GM18951 (cell line): Measurements from ENCODE around the gene DMD.
"Not testable (repeated sequence)": the region's sequence is repeated elsewhere in the genome, so short reads cannot be mapped to it uniquely, and the experiment has no call there.

Source experiments
- POLR2A ChIP-seq: IDR thresholded peaks from 4 replicates; pipeline ENCODE4 v1.6.1; 2011; ENCODE audit warnings: mild to moderate bottlenecking; ENCODE audit not compliant: insufficient read length, insufficient read depth; ENCODE audit errors: extremely low read depth
- in situ Hi-C: fragments of 300-500 bp; cut with MboI; formaldehyde crosslinking; loops from one replicate; pipeline ENCODE4 v1.12.0; 2022; ENCODE audit warnings: low sequenced_read_pairs, mixed read lengths, inconsistent platforms; ENCODE audit not compliant: unreplicated experiment

Gene DMD

GRCh38 chrX:32293962-32294700 lies 917.2 kb downstream of the DMD start:
- in situ Hi-C loops, result no loop called here
- no peak for TF ChIP-seq POLR2A

DNA sequence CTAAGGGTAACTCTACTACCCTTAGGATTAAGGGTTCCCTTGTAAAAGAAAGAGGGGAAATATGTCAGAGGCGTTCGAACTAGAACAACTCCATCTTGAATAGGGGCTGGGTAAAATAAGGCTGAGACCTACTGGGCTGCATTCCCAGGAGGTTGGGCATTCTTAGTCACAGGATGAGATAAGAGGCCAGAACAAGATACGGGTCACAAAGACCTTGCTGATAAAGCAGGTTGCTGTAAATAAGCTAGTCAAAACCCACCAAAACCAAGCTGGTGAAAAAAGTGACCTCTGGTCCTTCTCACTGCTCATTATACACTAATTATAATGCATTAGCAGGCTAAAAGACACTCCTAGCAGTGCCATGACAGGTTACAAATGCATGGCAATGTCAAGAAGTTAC lies 922.0 kb downstream of the DMD start:
- in situ Hi-C loops, result no loop called here
- no peak for TF ChIP-seq POLR2A

DNA sequence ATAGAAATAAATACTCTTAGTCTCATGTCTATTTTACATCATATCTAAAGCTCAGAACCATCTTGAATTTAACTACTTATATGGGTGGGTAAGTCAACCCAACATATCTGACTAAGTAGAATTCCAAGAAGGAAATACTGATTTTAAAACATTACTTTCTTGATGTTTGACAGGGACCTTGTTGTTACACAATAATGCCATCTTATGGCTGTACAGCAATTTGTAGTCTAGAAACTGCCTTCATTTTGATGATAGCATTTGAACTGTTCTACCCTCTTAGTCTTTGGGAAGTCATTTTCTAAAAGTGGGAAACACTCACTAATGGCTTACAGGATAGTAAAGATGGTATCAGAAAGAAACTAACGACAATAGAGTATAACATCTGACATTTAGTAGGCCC lies 929.5 kb downstream of the DMD start:
- in situ Hi-C loops, result no loop called here
- no peak for TF ChIP-seq POLR2A

- in situ Hi-C loops, result no loop called here
- TF ChIP-seq POLR2A, result no peak
These were observed 930.4 kb downstream of the DMD start for GRCh38 chrX:32280921-32281320.

DNA sequence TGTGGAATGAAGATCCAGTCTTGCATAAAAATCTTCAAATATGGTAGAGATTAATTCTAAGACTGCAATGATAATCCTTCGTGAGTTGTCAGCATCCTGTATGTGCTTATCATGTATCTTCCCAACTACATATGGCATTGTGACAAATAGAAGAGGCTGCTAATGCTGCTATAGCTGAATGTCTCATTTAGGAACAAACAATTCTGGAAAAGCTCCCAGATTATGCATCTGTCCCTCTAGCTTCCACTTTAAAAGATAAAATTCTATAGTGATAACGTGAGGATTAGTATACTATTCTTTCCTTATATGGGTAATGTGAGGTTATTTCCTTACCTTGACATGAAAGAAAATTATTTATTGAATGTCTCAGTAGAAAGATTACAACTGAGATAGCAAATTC lies 930.9 kb downstream of the DMD start:
- in situ Hi-C loops, result no loop called here
- no peak for TF ChIP-seq POLR2A

GRCh38 chrX:32276153-32276552 lies 935.2 kb downstream of the DMD start:
- TF ChIP-seq POLR2A, result no peak
- in situ Hi-C loops, result no loop called here

GRCh38 chrX:32269866-32270265 lies 941.5 kb downstream of the DMD start:
- TF ChIP-seq POLR2A, result no peak
- in situ Hi-C loops, result no loop called here

- in situ Hi-C loops, result no loop called here
These were observed 943.1 kb downstream of the DMD start for GRCh38 chrX:32268207-32268606.

GRCh38 chrX:32267796-32268195 lies 943.6 kb downstream of the DMD start:
- no peak for TF ChIP-seq POLR2A
- in situ Hi-C loops, result no loop called here

More at GRCh38 chrX:32268207-32268606, 943.1 kb downstream of the DMD start:
- no peak for TF ChIP-seq POLR2A

- in situ Hi-C loops, result not testable (repeated sequence)
These were observed 964.7 kb downstream of the DMD start for GRCh38 chrX:32246675-32247074.

- in situ Hi-C loops, result no loop called here
- no peak for TF ChIP-seq POLR2A
These were observed 1015.7 kb downstream of the DMD start for GRCh38 chrX:32195611-32196010.

- no peak for TF ChIP-seq POLR2A
- in situ Hi-C loops, result no loop called here
These were observed 1020.0 kb downstream of the DMD start for GRCh38 chrX:32191316-32191715.

DNA sequence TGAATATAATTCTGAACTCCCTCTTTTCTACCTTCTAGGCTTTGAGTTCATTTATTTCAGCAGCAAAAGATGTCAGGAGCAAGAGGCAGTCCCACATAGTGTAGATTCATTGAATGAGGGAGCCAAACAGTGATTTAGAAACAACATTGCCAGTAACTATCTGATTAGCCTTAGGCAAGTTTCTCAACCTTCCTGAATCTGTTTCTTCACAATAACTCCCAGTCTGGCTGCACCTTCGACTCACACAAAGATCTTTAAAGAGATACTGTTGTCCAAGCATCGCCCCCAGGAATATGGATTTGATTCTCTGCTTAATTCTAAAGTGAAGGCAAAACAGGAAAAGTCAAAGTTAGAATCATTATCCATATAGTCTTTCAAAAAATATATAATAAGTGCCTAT lies 1026.2 kb downstream of the DMD start:
- TF ChIP-seq POLR2A, result no peak
- in situ Hi-C loops, result no loop called here

DNA sequence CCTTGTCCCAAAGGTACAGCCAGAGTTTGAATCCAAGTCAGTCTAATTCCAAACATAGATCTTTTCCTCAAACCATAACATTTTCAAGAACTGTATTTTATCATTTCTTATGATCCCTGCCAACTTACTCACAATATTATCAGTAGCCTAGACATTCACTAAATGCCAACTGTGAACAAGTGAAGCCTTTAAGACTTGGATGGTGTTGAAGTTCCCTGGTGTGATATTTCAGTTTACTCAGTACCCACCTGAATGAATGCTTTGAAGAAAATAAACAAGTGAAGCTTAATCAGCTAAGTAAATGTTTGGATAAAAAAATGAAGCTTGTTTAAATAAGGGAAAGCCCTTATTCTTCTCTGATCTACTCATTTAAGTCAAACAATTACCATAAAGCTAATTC lies 1028.3 kb downstream of the DMD start:
- TF ChIP-seq POLR2A, result no peak
- in situ Hi-C loops, result no loop called here

- no peak for TF ChIP-seq POLR2A
- in situ Hi-C loops, result no loop called here
These were observed 1034.8 kb downstream of the DMD start for GRCh38 chrX:32176510-32176909.

DNA sequence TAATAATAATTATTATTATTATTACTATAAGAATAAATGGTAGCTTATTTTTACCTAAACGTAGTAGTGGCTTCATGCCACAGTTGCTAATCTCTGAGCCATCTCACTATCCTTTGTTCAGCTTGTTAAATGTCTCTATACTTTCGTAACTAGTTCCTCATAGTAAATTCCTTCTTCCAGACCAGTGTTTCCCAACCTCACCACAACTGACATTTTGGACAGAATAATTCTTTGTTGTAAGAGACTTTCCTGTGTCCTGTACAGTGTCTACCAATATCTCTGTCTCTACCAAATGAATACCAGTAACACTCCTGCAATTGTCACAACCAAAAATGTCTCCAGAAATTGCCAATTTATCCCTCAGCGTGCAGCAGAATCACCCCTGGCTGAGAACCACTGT lies 1040.9 kb downstream of the DMD start:
- in situ Hi-C loops, result no loop called here
- TF ChIP-seq POLR2A, result no peak
